Left forelimb (tissue), 1 donor: Measurements from ENCODE around the gene SIVA1.

Experiments
- DNase-seq: peaks from one replicate; pipeline ENCODE4 v3.0.0-alpha.2; 2018; ENCODE audit warnings: low spot score

SIVA1 gene

GRCh38 chr14:104751539-104752422, 1.2 kb upstream of the SIVA1 start:
- DNase-seq = no peak

DNA sequence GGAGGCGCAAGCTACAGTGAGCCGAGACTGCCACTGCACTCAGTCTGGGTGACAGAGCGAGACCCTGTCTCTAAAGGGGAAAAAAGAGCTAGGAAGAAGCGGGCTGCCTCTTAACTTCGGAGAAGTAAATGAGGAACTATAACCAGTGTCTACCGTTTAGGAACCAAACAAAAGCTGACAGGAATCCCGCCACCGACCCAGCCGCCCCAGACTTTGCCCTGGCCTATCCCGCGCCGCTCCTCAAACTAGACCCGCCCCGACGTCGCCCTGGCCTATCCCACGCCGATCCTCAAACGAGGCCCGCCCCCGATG, 568 bp upstream of the SIVA1 start:
- DNase-seq = no peak

DNA sequence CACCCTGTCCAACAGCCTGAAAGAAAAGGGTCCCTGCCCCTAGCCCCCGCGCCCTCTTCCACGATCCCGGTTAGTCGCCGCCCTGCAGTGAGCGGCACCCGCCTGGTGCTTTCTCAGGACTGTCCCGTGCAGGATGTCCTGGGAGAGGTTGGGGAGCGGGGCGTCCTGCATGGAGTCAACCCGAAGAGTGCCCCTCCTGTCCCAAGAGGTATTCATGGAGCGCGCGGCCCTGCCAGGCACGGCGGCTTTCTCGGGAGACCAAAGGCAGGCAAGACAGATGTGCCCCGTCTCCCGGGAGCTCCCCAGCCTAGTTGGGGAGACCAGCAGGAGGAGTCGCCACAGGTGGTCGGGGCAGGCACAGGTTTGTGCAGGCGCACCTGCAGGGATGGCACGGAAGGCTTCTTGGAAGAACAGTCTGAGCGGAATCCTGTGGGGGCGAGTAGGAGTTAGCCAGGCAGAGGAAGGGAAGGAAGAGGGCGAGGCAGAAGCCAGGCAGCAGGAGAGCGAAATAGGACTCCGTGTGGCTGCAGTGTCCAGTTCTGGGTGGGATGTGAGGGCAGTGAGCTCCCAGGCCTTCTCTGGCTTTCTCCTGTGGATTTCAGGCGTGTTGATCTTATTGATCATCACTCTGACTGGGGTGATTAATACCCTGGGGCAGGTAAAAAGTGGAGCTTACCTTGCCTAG, 723 bp downstream of the SIVA1 start:
- no peak for DNase-seq

DNA sequence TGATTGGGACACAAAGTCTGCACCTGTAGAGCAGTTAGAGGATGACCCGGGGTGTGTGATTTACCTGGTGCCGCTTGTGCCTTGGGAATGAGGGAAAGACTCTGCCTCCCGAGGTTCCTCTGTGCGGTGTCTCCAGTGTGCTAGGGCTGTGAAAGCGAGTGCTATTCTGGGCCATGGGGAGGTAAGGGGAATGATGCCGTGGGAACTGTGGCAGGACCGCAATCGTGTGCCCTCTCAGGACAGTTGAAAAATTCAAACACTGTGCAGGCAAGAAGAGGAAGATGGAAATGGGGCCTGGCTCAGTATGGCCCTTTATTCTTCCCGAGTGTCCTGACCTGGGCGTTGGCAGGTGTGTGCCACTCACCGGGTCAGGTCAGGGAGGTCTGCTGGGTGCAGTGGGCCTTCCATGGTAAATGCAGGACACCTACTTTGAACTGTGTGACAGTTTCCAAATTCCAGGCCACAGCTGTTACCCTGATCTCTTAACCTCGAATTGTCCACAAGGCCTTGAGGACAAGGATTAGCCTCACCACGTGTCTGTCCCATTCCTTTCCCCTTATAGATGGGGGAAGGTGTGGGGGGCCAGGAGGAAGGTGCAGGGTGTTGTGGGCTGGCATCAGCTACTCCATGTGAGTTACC, 1.4 kb downstream of the SIVA1 start:
- DNase-seq = no peak

GRCh38 chr14:104755621-104756020, 2.7 kb downstream of the SIVA1 start:
- DNase-seq = no peak

GRCh38 chr14:104756477-104757237, 3.7 kb downstream of the SIVA1 start:
- no peak for DNase-seq

DNA sequence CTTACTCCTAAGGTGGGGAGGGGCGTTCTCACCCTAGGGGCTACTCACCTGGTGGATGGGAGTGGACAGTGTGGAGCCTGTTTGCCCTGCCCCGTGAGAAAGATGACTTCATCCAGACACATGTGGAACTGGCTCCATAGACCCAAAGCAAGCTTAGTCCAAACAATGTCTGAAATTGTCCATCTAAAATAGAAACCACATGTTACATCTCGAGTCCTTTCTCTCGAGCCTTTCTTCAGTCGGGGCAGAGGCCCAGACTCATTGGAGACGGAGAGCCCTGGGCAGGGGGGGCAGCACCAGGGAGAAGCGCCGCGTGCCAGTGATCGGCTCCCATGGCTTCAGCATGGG, 4.3 kb downstream of the SIVA1 start:
- DNase-seq = no peak

DNA sequence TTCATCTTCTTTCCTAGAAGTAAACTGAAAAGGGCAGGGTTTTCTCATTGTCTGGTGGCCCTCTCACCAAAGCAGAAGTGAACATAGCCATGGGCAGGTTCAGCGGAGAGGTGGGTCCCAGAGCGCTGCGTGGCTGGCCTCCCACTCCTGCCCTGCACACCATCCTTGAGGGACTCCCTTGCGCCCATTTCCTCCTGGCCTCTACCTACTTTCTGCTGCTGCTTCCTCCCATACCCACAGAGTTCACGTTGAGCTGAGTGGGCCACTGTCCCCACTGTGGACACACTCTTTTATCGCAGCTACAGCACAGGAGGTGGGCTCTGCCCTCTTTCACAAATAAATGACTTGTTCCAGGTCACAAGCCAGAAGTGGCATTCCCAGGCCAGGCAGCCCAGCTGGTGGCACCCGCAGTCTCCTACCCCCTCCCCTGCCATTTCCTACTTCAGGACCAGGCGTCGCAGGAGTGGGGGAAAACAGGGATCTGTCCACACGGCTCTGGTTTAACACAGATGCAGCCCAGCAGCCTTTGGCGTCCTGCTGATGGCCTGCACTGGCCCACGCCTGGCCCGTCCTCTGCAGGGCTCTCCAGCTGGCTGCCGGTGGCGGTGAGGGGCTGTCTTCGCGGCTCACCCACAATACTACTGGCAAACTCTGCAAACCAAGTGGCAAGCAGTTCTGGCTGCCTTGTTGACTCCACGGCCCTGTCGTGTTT, 4.9 kb downstream of the SIVA1 start:
- no peak for DNase-seq

DNA sequence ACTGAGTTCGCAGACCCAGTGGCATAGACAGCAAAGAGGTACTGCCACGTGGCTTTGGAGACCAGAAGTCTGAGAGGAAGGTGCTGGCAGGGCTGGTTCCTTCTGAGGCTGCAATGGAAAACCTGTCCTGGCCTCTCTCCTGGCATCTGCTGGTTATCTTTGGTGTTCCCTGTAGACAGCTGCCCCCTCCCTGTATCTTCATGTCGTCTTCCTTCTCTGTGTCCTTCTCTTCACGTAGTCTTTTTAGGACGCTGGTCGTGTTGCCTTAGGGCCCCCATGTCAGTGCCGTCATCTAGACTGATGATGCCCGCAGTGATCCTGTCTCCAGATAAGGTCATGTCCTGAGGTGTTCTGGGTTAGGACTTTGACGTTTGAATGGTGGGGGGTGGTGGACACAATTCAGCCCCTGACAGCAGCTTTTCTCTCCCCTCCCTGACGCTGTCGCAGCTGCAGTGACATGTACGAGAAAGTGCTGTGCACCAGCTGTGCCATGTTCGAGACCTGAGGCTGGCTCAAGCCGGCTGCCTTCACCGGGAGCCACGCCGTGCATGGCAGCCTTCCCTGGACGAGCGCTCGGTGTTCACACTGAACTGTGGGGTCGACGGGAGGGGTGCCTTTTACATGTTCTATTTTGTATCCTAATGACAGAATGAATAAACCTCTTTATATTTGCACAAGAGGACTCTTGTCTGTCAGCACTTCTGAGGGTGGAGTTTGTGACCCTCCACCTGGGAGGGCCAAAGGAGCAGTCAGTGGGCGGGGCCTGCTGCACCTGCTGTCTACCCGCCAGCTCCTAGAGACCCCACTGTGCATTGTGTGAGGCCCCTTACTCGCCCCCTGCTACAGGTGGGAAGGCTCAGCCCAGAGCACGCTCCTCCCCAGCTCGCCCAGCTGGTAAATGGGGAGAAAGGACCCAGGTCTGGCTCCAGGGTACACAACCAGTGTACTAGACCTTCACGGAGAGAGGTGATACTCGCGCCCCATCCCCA, 6.3 kb downstream of the SIVA1 start:
- no peak for DNase-seq

- DNase-seq = no peak
These were observed 12.6 kb downstream of the SIVA1 start for GRCh38 chr14:104765517-104765916.

DNA sequence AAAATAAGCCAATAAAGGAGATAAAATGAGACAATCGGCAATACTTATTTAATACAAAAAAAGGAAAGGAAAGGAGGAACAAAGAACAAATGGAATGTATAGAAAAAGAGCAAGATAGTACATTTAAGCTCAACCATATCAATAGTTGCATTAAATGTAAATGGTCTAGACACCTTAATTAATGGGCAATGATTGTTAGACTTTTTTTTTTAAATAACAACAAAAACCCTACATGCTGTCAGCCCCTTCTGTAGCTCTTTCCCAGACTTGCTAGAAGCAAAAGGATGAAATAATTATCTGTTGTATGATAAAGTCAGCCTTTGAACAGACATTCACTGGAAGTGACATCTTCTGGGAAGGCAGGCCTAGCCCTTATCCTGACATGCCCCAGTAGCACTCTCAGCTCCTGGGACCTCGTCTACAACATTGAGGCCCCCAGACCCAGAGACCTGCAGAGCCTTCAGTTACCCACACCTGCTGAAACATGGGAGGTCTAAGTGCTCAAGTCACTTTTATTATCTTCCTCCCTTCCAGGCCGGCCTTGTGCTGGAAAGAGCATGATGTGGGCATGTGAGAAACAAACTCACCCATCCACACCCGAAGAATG, 13.4 kb downstream of the SIVA1 start:
- DNase-seq = no peak

- no peak for DNase-seq
These were observed 14.1 kb downstream of the SIVA1 start for GRCh38 chr14:104766863-104767633.

DNA sequence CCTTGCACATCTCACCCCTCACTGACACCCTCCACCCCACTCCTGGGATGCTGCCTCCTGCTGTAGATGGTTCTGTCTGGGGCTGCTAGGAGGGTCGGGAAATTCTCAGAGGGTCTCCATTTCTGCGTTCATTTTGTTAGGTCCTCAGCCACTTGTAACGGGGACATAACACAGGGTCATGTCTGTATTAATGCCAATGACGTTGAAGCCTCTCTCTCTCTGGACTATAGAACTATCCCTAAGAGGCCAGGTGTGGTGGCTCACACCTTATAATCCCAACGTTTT, 14.6 kb downstream of the SIVA1 start:
- DNase-seq = no peak

DNA sequence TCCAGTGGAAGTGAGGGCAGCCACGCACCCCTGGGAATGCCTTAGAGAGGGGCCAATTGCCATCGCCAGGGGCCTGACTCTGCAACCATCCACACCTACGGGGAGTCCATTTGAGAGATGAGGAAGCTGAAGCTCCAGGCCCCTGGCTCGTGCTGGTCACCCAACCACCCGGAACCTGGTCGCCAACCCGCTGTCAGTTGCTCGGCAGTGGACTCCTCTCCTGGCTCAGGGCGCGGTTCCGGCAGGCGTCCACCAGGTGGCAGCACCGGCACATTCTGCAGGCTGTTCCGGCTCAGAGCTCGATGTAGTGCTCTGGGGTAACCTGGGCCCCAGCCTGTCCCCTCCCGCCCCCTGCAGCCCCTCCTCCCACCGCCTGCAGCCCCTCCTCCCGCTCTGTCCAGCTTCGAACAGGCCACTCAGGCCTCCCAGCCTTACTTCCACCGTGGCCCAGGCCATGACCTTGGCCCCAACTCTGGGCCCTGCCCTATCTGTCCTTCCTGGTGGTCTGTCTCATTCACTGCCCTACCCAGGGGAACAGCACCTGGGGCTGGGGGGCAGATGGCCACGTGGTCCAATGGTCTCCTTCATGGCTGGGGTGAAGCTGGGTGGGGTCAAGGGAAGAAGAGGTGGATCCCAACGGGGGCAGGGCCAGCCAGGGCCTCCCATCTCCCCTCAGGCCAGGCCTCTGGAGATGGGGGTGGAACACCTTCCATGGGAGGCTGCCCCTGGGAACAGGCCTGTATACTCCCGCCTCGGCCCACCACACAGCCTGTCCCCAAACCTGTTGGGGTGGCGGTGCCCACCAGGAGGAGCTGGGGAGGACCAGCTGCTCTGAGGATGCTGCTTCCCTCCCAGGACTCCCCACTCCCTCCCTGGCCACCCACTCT, 15.7 kb downstream of the SIVA1 start:
- peak; percentile 94 for DNase-seq

- DNase-seq = no peak
These were observed 16.6 kb downstream of the SIVA1 start for GRCh38 chr14:104769324-104770071.

GRCh38 chr14:104770072-104770579, 17.2 kb downstream of the SIVA1 start:
- DNase-seq = no peak

- no peak for DNase-seq
These were observed 17.9 kb downstream of the SIVA1 start for GRCh38 chr14:104770851-104771272.

DNA sequence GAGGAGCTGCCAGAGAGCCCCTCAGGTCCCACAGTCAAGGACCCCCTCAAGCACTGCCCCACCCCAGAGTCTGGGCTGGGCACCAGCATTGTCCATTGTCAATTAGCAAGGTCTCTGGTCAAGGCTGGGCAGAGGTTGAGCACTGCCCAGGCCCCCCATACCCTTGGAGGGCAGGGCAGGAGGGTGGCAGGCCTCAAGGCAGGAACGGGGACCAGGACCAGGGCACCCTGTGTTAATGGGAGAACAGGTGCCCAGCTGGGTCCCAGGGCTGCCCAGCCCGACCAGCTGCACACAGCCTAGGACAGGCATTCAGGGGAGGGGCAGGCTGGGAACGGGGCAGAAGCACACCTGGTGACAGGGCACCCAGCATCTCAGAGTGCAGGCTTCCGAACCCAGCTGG, 18.4 kb downstream of the SIVA1 start:
- DNase-seq = no peak
